Brain microvascular endothelial cell (primary cell): ENCODE results near the gene ANO10.
A peak's percentile ranks its signal among the peaks of the same experiment; 100 is the strongest.

Experiments
- DNase-seq: peaks from one replicate; pipeline ENCODE4 v3.0.0-alpha.2; 2020
- H3K27ac ChIP-seq: fragments of 250-450 bp; sonication (Bioruptor Pico); 2 replicates; pipeline ENCODE4 v1.5.1; 2020; ENCODE audit warnings: mild to moderate bottlenecking, moderate library complexity
- H3K27me3 ChIP-seq: fragments of 250-450 bp; sonication (Bioruptor Pico); replicated peaks from 2 replicates; pipeline ENCODE4 v1.5.1; 2020; ENCODE audit warnings: mild to moderate bottlenecking
- H3K36me3 ChIP-seq: fragments of 250-450 bp; sonication (Bioruptor Pico); replicated peaks from 2 replicates; pipeline ENCODE4 v1.5.1; 2020; ENCODE audit warnings: mild to moderate bottlenecking
- H3K4me3 ChIP-seq: 2 replicates; pipeline ENCODE4 v1.5.1; 2011; ENCODE audit warnings: low read depth, mild to moderate bottlenecking, control low read depth, low read length, moderate library complexity
- in situ Hi-C: cut with HindIII; loops from 2 replicates; pipeline ENCODE4 v1.10.0; 2017; ENCODE audit warnings: low sequenced_read_pairs, low pct_ligation_motif_present
- TF ChIP-seq, protein P1 (sequence below): IDR thresholded peaks from 2 replicates; pipeline ENCODE4 v1.5.1; 2011; ENCODE audit warnings: low read depth, mild to moderate bottlenecking, moderate library complexity, low read length, control low read depth, inconsistent platforms; ENCODE audit errors: missing control alignments

The ANO10 gene

DNA sequence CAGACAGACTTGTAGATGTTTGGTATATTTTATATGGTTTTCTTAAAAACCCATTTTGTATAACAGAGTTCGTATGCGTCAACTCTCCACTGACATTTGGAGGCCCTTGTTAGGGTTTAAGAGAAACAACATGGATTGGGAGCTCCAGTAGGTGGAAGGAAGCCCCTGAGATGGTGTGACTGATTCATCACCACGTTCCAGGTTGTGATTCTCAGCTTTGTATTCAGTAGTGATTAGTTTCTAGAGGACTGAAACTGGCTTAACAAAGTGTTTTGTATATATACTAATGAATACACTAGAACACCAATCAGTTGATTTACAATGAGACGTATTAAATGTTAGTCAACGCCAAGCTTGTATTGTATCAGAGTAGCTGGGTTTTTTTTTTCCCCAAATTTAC is 301.5 kb downstream of the ANO10 start:
- DNase-seq, result no peak
- TF ChIP-seq, protein P1, sequence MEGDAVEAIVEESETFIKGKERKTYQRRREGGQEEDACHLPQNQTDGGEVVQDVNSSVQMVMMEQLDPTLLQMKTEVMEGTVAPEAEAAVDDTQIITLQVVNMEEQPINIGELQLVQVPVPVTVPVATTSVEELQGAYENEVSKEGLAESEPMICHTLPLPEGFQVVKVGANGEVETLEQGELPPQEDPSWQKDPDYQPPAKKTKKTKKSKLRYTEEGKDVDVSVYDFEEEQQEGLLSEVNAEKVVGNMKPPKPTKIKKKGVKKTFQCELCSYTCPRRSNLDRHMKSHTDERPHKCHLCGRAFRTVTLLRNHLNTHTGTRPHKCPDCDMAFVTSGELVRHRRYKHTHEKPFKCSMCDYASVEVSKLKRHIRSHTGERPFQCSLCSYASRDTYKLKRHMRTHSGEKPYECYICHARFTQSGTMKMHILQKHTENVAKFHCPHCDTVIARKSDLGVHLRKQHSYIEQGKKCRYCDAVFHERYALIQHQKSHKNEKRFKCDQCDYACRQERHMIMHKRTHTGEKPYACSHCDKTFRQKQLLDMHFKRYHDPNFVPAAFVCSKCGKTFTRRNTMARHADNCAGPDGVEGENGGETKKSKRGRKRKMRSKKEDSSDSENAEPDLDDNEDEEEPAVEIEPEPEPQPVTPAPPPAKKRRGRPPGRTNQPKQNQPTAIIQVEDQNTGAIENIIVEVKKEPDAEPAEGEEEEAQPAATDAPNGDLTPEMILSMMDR, result no peak
- H3K27ac ChIP-seq, result no peak overlapping the region

DNA sequence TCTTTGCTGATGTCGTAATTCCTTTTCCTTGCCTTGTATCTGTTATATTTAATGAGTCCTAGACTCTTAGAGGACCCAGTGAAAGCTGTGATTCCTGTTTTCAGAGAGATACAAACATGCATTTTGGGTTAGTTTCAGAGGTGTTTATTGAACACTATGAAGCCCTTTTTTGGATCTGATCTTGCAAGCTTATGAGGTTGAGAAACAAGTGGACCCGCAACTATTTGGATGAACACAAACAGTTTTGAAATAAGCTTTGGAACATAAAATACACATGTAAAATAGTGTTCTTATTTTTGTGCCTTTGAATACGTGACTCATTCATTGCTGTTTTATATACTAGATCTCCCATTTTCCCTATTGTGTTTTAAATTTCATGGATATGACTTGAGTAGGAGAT is 302.0 kb downstream of the ANO10 start:
- Histone ChIP-seq H3K27me3 (no peaks in the 10 kb centered on the region), H3K4me3 (no peak overlapping the region), H3K36me3 (no peaks in the 10 kb centered on the region), H3K27ac (no peak overlapping the region)
- DNase-seq, result no peak
- in situ Hi-C loops, result no loop called here
- TF ChIP-seq, protein P1, result no peak

More for the DNA sequence above, 301.5 kb downstream of the ANO10 start:
- Histone ChIP-seq H3K4me3 (no peak overlapping the region), H3K27me3 (no peaks in the 10 kb centered on the region), H3K36me3 (no peaks in the 10 kb centered on the region)
- in situ Hi-C loops, result no loop called here

DNA sequence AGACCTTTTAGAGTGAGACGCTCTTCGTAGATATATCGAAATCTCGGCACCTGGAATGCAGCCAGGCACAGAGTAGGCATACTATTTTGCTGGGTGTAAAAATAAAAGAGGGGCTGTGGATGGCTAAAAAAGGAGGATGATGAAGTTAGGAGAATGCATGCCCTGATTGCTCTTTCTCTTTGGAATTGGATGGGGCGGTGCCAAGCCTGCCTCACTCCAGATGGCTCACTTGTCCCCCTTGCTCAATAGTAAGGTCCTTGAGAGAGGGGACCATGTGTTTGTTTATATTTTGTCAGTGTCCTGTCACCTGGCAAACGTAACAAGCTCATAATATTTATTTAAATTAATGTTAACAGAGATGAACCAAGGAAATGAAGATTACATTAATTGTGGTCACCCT is 302.4 kb downstream of the ANO10 start:
- H3K36me3 ChIP-seq, result no peaks in the 10 kb centered on the region
- DNase-seq, result no peak
- H3K4me3 ChIP-seq, result no peak overlapping the region
- in situ Hi-C loops, result no loop called here
- TF ChIP-seq, protein P1, result no peak
- H3K27me3 ChIP-seq, result no peaks in the 10 kb centered on the region
- H3K27ac ChIP-seq, result no peak overlapping the region

DNA sequence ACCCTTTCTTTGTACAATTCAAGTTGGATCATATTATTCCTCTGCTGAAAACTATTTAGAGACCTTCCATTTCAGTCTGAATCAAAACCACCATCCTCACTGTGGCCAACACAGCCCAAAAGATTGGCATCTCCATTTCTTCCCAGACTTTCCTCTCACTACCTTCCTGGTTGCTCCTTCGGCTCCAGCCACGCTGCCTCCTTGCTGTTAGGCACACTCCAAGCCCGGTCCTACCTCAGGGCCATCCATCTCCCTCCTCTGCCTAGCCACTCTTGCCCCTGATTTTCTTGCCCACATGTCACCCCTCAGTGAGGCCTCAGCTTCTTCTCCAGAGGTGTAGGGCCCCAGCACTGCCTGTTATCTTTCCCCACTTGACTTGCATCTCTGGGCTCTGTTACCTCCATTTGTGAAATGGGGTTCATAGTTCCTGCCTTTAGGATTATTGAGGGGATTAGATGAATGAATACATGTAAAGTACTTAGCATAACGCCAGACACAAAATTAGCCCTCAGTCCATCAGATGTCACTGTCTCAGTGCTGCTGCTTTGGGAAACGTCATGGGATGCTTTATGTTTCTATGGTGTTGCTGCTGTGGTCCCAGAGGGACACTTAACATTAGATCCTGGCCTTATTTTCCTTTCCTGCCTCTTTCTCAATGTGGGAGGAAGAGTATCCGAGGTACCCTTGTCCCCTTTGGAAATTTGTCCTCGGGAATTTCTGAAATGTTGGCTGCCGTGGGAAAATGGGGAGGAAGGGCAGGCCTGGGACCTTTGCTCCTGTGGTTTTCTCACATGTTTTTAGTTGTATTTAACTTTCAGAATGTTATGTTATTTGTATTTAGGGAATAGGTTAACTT is 304.1 kb downstream of the ANO10 start:
- peak; percentile 3 for DNase-seq
- Histone ChIP-seq H3K4me3 (no peak overlapping the region), H3K36me3 (no peaks in the 10 kb centered on the region), H3K27ac (no peak overlapping the region), H3K27me3 (no peaks in the 10 kb centered on the region)
- in situ Hi-C loops, result no loop called here
- TF ChIP-seq, protein P1, result no peak

DNA sequence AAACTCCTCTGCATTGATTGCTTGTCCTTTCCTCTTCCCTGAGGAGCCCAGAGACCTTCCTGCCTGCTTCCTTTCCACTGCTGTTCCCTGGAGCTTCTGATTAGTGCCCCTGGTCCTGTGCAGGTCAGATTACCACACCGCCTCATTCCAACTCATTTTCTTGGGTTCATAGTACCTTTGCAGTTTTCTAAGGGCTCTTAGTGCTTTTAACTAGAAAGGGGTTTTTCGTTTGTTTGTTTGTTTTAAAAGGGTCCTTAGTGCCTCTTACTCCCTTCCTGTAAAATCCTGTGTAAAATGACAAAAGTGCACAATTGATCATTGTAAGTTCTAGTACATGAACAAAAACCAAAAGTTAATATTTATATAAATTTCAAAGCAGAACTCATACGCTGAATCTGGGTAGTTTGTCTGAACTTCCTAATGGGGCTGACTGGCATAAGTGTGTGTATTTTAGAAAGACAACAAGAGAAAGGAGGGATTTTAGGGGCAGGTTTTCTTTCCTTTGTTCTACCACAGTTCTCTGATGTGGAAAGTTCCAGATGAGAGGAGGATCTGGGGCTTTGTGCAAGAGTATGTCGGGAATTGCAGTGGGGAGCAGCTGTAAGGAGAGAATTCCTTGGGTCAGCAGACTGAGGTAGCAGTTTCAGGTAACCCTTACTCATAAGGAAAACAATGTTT is 304.9 kb downstream of the ANO10 start:
- H3K27ac ChIP-seq, result no peak overlapping the region

More for the DNA sequence above, 304.9 kb downstream of the ANO10 start:
- no peaks in the 10 kb centered on the region for H3K36me3 ChIP-seq
- TF ChIP-seq, protein P1, result no peak
- DNase-seq, result no peak
- in situ Hi-C loops, result no loop called here
- H3K4me3 ChIP-seq, result no peak overlapping the region
- H3K27me3 ChIP-seq, result no peaks in the 10 kb centered on the region
